H1 (cell line): ENCODE results near the gene EPHB1. TPM values are rescaled to one million over a fixed set of nuclear protein-coding genes. Genes with fewer than 3 reads are reported as not detected.

Source experiments
- MAFK ChIP-seq: IDR thresholded peaks from 2 replicates; pipeline ENCODE4 v1.6.1; 2012; ENCODE audit warnings: low read depth, mild to moderate bottlenecking, improper control_type of control experiment, low read length
- SIN3A ChIP-seq, 2 experiments: IDR thresholded peaks in 1 of 2; conservative IDR thresholded peaks in 1 of 2; 2 replicates each; pipeline ENCODE4 v1.6.1; 2011 to 2012; ENCODE audit warnings: low read length in 2 of 2, improper control_type of control experiment in 1 of 2, low read depth in 1 of 2, mild to moderate bottlenecking in 1 of 2
- polyA plus RNA-seq, 7 experiments: library from polyadenylated mRNA; depleted of rRNA in 3 of 7; stranded (reverse) in 5 of 7; unstranded in 2 of 7; fragments of >200 nt in 5 of 7; fragments of 200-250 nt in 2 of 7; gene quantifications; 1 replicate in 5 of 7; 2 replicates in 1 of 7; 4 replicates in 1 of 7; pipeline versions ENCODE4 v1.2.1 to v1.2.3, GENCODE V29; 2011 to 2013; ENCODE audit warnings: missing spikeins in 2 of 7, mixed read lengths in 2 of 7
- total RNA-seq: library from RNA; stranded (reverse); fragmentation: NEBNext Ultra II Directional; extraction: Animal tissue kit (Norgen Biotek cat#: 25700); gene quantifications from 2 replicates; pipeline ENCODE4 v1.2.1, GENCODE V29; 2021
- TF ChIP-seq, protein P1 (sequence below): IDR thresholded peaks from 2 replicates; pipeline ENCODE4 v1.6.1; 2011; ENCODE audit warnings: low read depth, mild to moderate bottlenecking, low read length; ENCODE audit not compliant: insufficient read depth

EPHB1 gene
- total and polyA plus RNA-seq, 2 of the 8 experiments (the other 6 are each of a cell fraction or from before 2014, with no cell fraction given): 3.5 to 5.9 TPM

DNA sequence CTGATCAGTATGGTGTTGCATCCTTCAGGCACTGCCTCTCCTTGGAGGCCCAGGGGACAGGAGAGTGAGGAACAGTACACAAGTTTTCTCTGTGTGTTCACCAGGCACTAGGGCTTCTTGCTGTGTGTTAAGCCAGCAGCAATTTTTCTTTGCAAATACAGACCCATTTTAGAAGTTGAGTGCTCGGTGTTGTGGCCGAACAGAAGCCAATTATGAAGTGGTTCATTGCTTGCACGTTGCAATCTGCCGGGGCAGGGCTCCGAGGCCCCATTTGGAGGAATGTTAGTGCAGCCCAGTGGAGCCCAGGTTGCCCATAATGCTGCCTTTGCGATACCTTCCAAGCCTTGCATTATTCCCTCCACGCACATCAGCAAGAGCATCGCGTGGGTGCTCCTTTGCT is 51.0 kb downstream of the EPHB1 start (continued):
- TF ChIP-seq, protein P1, sequence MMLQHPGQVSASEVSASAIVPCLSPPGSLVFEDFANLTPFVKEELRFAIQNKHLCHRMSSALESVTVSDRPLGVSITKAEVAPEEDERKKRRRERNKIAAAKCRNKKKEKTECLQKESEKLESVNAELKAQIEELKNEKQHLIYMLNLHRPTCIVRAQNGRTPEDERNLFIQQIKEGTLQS: no peak
- TF ChIP-seq SIN3A (conservative IDR thresholded peaks at IDR 0.05 in 1 of 2, IDR thresholded peaks at IDR 0.05 in 1 of 2; ENCODE audit: low read depth in 1 of 2, low read length in 2 of 2) (no peak), MAFK (no peak)
